HepG2 (cell line): ENCODE data around the gene PHYH. TPM values are rescaled to one million over a fixed set of nuclear protein-coding genes. Genes with fewer than 3 reads are reported as not detected.
A peak's percentile ranks its signal among the peaks of the same experiment; 100 is the strongest.

Experiments
- CEBPG ChIP-seq: IDR thresholded peaks from 2 replicates; pipeline ENCODE4 v1.6.1; 2016
- IRF2 ChIP-seq: IDR thresholded peaks from 2 replicates; pipeline ENCODE4 v1.6.1; 2018; ENCODE audit warnings: missing genetic modification reagents, missing compliant biosample characterization
- KLF16 ChIP-seq, 2 experiments: sonication (generic) in 1 of 2; formaldehyde crosslinking in 1 of 2; IDR thresholded peaks; 2 replicates each; pipeline versions ENCODE4 v1.6.1 to v1.8.0; 2016 to 2023; ENCODE audit warnings: missing genetic modification reagents in 2 of 2, missing compliant biosample characterization in 1 of 2
- MAFK ChIP-seq, 2 experiments: IDR thresholded peaks in 1 of 2; conservative IDR thresholded peaks in 1 of 2; 2 replicates each; pipeline ENCODE4 v1.6.1; 2011; ENCODE audit warnings: improper control_type of control experiment in 2 of 2, low read length in 2 of 2
- MATR3 ChIP-seq: sonication (generic); formaldehyde crosslinking; IDR thresholded peaks from 2 replicates; pipeline ENCODE4 v1.4.0; 2020; ENCODE audit warnings: missing genetic modification reagents
- MYNN ChIP-seq: sonication (generic); formaldehyde crosslinking; IDR thresholded peaks from 2 replicates; pipeline ENCODE4 v1.4.0; 2020; ENCODE audit warnings: mild to moderate bottlenecking, low read depth, missing genetic modification reagents
- TCF7 ChIP-seq: sonication (generic); IDR thresholded peaks from 2 replicates; pipeline ENCODE4 v1.6.1; 2016; ENCODE audit warnings: antibody characterized with exemption, low read depth
- ZFYVE20 ChIP-seq: sonication (generic); formaldehyde crosslinking; IDR thresholded peaks from 2 replicates; pipeline ENCODE4 v1.8.0; 2023; ENCODE audit warnings: low read depth, mild to moderate bottlenecking, moderate library complexity, missing genetic modification reagents, borderline replicate concordance
- ZKSCAN5 ChIP-seq: sonication (generic); formaldehyde crosslinking; IDR thresholded peaks from 2 replicates; pipeline ENCODE4 v1.5.1; 2020; ENCODE audit warnings: mild to moderate bottlenecking, missing genetic modification reagents
- ZNF331 ChIP-seq: sonication (generic); formaldehyde crosslinking; IDR thresholded peaks from 2 replicates; pipeline ENCODE4 v1.4.0; 2020; ENCODE audit warnings: missing genetic modification reagents
- ZNF510 ChIP-seq: sonication (generic); formaldehyde crosslinking; IDR thresholded peaks from 2 replicates; pipeline ENCODE4 v1.4.0; 2020; ENCODE audit warnings: low read depth, mild to moderate bottlenecking, missing genetic modification reagents
- ZNF720 ChIP-seq: sonication (generic); formaldehyde crosslinking; IDR thresholded peaks from 2 replicates; pipeline ENCODE4 v1.4.0; 2020; ENCODE audit warnings: missing genetic modification reagents
- ZNF761 ChIP-seq: sonication (generic); formaldehyde crosslinking; conservative IDR thresholded peaks from 2 replicates; pipeline ENCODE4 v1.4.0; 2020; ENCODE audit warnings: mild to moderate bottlenecking, missing genetic modification reagents
- ZNF775 ChIP-seq: sonication (generic); formaldehyde crosslinking; IDR thresholded peaks from 2 replicates; pipeline ENCODE4 v1.4.0; 2020; ENCODE audit warnings: missing genetic modification reagents, mild to moderate bottlenecking, moderate library complexity, borderline replicate concordance
- ZNF780A ChIP-seq: sonication (generic); formaldehyde crosslinking; IDR thresholded peaks from 2 replicates; pipeline ENCODE4 v1.8.0; 2022; ENCODE audit warnings: mild to moderate bottlenecking, missing genetic modification reagents, moderate library complexity
- ZSCAN12 ChIP-seq: sonication (generic); formaldehyde crosslinking; IDR thresholded peaks from 2 replicates; pipeline ENCODE4 v1.9.0; 2021; ENCODE audit warnings: mild to moderate bottlenecking, missing genetic modification reagents
- ZSCAN30 ChIP-seq: sonication (generic); formaldehyde crosslinking; IDR thresholded peaks from 2 replicates; pipeline ENCODE4 v1.5.0; 2020; ENCODE audit warnings: mild to moderate bottlenecking, missing genetic modification reagents
- polyA plus RNA-seq, 8 experiments: library from polyadenylated mRNA; depleted of rRNA in 3 of 8; stranded (reverse) in 7 of 8; unstranded in 1 of 8; fragments of >200 nt; fragmentation: Illumina TruSeq in 4 of 8; extraction: Trizol in 4 of 8; gene quantifications; 2 replicates each; pipeline versions ENCODE4 v1.2.1 to v1.2.3, GENCODE V29; 2011 to 2016; ENCODE audit warnings: low read depth in 4 of 8, missing spikeins in 1 of 8, mixed read lengths in 1 of 8; ENCODE audit not compliant: insufficient read depth in 1 of 8
- total RNA-seq, 5 experiments: library from RNA; depleted of rRNA; stranded (reverse); fragments of >200 nt; fragmentation: Illumina TruSeq; extraction: Trizol; gene quantifications; 2 replicates each; pipeline ENCODE4 v1.2.3, GENCODE V29; 2016; ENCODE audit warnings: low read depth in 1 of 5
- TF ChIP-seq, protein P1 (sequence below): sonication (generic); formaldehyde crosslinking; IDR thresholded peaks from 2 replicates; pipeline ENCODE4; 2020; ENCODE audit warnings: missing genetic modification reagents, mild to moderate bottlenecking, borderline replicate concordance
- TF ChIP-seq, protein P2 (sequence below): IDR thresholded peaks from 2 replicates; pipeline ENCODE4 v1.6.1; 2016
- TF ChIP-seq, protein P3 (sequence below): sonication (generic); formaldehyde crosslinking; IDR thresholded peaks from 2 replicates; pipeline ENCODE4 v1.8.0; 2022; ENCODE audit warnings: missing genetic modification reagents, mild to moderate bottlenecking, inconsistent platforms, borderline replicate concordance
- TF ChIP-seq, protein P4 (sequence below): sonication (generic); formaldehyde crosslinking; IDR thresholded peaks from 2 replicates; pipeline ENCODE4 v1.8.1; 2023; ENCODE audit warnings: mild to moderate bottlenecking, missing genetic modification reagents, borderline replicate concordance
- TF ChIP-seq, protein P5 (sequence below): fragments of 450-650 bp; IDR thresholded peaks from 2 replicates; pipeline ENCODE4 v1.6.1; 2016

PHYH gene
- total and polyA plus RNA-seq, 2 of the 13 experiments (the other 11 are each of a cell fraction or from before 2014, with no cell fraction given): 27.2 to 34.5 TPM

DNA sequence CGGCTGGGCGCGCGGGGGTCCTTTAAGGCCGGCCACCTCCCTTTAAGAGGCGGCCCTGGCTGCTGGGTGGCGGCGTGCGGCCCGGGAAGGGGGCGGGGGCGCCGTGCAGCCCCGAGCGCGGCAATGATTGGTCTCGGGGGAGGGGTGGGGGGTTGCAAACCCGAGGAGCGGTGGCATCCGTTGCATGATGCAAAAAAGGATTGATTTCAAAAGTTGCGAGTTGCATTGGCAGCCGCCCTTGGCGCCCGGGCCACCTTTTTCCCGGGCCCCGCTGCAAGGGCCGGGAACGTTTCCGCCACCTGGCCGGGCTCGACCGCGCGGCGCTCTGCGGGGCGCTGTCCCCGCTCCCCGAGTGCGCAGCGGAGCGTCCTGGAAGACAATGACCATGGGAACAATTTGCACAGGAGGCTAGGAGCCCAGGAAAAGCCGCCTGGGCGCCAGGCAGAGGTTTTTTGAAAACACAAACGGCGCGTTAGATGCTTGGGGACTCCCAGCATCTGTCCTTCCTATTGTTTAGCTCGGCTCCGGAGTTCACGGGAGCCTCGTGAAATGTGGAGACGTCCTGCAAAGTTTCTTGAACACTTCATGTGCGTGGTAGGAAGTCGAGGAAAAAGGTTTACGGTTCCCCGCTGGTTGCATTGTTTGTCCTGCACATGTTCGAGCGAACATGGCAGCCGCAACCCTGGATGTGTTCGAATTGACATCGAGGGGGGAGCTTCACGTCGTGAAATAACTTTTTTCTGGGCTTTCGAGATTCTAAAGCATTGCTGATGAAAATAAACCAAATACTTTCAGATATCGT is 48.6 kb upstream of the PHYH start, which contains the start of gene SEPHS1 (continued):
- peak in 1 of 2 experiments; percentile 53; a peak in 2 of 4 replicates for TF ChIP-seq KLF16 (CRISPR knock-in tag; IDR thresholded peaks at IDR 0.05)
- TF ChIP-seq ZNF780A (CRISPR knock-in tag): no peak
- no peak for TF ChIP-seq MAFK (conservative IDR thresholded peaks at IDR 0.05 in 1 of 2, IDR thresholded peaks at IDR 0.05 in 1 of 2; ENCODE audit: low read length in 2 of 2)
- no peak for TF ChIP-seq MATR3 (CRISPR knock-in tag)
- TF ChIP-seq ZNF720 (CRISPR knock-in tag): no peak
- no peak for TF ChIP-seq ZSCAN30 (CRISPR knock-in tag)
- TF ChIP-seq, protein P1, sequence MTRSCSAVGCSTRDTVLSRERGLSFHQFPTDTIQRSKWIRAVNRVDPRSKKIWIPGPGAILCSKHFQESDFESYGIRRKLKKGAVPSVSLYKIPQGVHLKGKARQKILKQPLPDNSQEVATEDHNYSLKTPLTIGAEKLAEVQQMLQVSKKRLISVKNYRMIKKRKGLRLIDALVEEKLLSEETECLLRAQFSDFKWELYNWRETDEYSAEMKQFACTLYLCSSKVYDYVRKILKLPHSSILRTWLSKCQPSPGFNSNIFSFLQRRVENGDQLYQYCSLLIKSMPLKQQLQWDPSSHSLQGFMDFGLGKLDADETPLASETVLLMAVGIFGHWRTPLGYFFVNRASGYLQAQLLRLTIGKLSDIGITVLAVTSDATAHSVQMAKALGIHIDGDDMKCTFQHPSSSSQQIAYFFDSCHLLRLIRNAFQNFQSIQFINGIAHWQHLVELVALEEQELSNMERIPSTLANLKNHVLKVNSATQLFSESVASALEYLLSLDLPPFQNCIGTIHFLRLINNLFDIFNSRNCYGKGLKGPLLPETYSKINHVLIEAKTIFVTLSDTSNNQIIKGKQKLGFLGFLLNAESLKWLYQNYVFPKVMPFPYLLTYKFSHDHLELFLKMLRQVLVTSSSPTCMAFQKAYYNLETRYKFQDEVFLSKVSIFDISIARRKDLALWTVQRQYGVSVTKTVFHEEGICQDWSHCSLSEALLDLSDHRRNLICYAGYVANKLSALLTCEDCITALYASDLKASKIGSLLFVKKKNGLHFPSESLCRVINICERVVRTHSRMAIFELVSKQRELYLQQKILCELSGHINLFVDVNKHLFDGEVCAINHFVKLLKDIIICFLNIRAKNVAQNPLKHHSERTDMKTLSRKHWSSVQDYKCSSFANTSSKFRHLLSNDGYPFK: peak; percentile 53; the same call in 1 of the 2 replicates
- TF ChIP-seq, protein P2, sequence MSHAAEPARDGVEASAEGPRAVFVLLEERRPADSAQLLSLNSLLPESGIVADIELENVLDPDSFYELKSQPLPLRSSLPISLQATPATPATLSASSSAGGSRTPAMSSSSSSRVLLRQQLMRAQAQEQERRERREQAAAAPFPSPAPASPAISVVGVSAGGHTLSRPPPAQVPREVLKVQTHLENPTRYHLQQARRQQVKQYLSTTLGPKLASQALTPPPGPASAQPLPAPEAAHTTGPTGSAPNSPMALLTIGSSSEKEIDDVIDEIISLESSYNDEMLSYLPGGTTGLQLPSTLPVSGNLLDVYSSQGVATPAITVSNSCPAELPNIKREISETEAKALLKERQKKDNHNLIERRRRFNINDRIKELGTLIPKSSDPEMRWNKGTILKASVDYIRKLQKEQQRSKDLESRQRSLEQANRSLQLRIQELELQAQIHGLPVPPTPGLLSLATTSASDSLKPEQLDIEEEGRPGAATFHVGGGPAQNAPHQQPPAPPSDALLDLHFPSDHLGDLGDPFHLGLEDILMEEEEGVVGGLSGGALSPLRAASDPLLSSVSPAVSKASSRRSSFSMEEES (CRISPR knock-in tag): no peak; the same call in 1 of the 2 replicates
- no peak for TF ChIP-seq IRF2
- no peak for TF ChIP-seq ZNF761 (CRISPR knock-in tag)
- TF ChIP-seq CEBPG: peak; percentile 71; the same call in 1 of the 2 replicates
- TF ChIP-seq TCF7: no peak
- TF ChIP-seq, protein P3, sequence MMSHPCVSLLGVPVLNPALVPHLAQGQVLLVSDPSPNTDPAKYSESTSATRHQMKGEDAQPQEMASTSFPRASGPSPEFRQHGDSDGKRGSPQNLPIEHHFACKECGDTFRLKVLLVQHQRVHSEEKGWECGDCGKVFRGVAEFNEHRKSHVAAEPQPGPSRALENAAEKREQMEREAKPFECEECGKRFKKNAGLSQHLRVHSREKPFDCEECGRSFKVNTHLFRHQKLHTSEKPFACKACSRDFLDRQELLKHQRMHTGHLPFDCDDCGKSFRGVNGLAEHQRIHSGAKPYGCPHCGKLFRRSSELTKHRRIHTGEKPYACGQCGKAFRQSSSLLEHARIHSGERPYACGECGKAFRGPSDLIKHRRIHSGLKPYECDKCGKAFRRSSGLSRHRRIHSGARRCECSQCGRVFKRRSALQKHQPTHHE (CRISPR knock-in tag): no peak
- TF ChIP-seq MYNN: no peak
- TF ChIP-seq, protein P4, sequence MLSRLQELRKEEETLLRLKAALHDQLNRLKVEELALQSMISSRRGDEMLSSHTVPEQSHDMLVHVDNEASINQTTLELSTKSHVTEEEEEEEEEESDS (CRISPR knock-in tag): no peak
- no peak for TF ChIP-seq ZNF775 (CRISPR knock-in tag)
- peak; percentile 46; the same call in 1 of the 2 replicates for TF ChIP-seq ZSCAN12 (CRISPR knock-in tag)
- no peak for TF ChIP-seq ZKSCAN5 (CRISPR knock-in tag)
- no peak for TF ChIP-seq ZNF510 (CRISPR knock-in tag)
- TF ChIP-seq, protein P5, sequence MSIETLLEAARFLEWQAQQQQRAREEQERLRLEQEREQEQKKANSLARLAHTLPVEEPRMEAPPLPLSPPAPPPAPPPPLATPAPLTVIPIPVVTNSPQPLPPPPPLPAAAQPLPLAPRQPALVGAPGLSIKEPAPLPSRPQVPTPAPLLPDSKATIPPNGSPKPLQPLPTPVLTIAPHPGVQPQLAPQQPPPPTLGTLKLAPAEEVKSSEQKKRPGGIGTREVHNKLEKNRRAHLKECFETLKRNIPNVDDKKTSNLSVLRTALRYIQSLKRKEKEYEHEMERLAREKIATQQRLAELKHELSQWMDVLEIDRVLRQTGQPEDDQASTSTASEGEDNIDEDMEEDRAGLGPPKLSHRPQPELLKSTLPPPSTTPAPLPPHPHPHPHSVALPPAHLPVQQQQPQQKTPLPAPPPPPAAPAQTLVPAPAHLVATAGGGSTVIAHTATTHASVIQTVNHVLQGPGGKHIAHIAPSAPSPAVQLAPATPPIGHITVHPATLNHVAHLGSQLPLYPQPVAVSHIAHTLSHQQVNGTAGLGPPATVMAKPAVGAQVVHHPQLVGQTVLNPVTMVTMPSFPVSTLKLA: no peak
- no peak for TF ChIP-seq ZNF331 (CRISPR knock-in tag)
- no peak for TF ChIP-seq ZFYVE20 (CRISPR knock-in tag)
